ENCODE measurements around the gene CERS6.

Gene CERS6

GRCh38 chr2:168732100-168732499 is 276.0 kb downstream of the CERS6 start:
- Mint-ChIP-seq H3K27me3 (no peaks in the 10 kb centered on the region), H3K4me1 (ENCODE audit: low read depth in 2 of 2) (peaks cover 0 to 6% of the 10 kb centered on the region in 2 donors), H3K36me3 (ENCODE audit: insufficient read depth) (no peaks in the 10 kb centered on the region), H3K4me3 (no peak overlapping the region), H3K27ac (no peak overlapping the region), H3K9me3 (no peaks in the 10 kb centered on the region)
- DNase-seq (no peak), ATAC-seq (replicated peaks) (no peak)

DNA sequence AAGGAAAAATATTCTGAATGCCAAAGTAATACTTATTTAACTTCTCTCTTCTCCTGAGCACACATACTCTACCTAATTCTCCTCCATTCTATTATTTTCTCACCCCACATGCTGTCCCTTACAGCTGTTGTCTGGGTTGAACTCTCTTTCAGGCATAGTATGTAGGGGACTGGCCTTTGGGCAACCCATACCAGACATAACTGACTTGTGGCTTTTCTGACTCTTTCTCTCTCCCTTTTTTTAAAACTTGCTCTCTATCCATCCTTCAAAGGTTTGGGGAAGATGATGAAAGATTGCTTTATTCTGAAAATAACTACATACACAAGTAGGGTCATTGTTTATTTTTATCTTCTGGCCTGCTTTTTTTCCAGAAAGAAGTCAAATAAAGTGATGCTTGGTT is 276.4 kb downstream of the CERS6 start:
- Mint-ChIP-seq H3K27ac (no peak overlapping the region), H3K4me3 (no peak overlapping the region), H3K36me3 (ENCODE audit: insufficient read depth) (no peaks in the 10 kb centered on the region), H3K27me3 (no peaks in the 10 kb centered on the region), H3K4me1 (ENCODE audit: low read depth in 2 of 2) (peaks cover 2 to 7% of the 10 kb centered on the region in 2 donors), H3K9me3 (no peaks in the 10 kb centered on the region)
- no peak for ATAC-seq (replicated peaks)
- no peak for DNase-seq

- Mint-ChIP-seq H3K27ac (no peak overlapping the region), H3K4me3 (no peak overlapping the region)
- no peak for ATAC-seq (replicated peaks)
Measured at GRCh38 chr2:168734199-168734760, 278.2 kb downstream of the CERS6 start.

DNA sequence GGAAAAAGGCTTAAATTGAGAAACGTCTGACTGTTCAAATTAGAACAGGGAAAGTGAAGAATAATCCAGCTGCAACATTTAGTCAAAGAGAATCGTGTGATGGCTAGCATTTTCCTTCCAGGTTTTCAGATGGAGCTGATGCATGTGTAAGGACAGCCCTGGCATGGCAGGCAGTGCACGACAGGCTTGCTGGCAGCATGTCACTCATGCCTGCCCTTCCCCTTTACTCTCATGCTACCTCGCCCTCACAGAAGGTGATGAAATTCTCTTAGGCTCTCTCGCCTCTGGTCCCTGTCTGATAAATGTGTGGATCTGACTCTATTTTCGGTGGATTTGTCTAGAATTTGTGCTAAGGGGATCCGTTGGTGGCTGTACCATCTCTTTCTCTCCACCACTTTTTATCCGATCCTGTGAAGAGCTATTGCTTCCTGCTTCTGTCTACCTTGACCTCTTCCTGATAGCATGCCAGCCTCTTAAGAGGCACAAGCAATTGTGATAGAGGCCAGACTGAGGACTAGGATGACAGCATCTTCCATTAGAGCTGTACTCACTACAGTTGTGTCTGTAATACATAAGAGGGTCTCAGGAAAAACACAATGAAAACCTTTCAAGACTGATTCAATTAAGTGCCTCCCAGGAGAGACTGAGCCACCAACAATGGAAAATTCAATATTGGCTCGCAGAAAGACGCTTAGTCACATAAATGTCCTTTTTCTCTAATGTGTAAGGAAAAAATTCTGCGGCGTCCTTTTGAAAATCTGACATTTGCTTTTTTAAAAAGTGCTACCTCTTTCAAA is 280.8 kb downstream of the CERS6 start:
- peaks cover 14 to 16% of the 10 kb centered on the region in 2 donors for H3K4me1 Mint-ChIP-seq (ENCODE audit: low read depth in 2 of 2)

More at GRCh38 chr2:168734199-168734760, 278.2 kb downstream of the CERS6 start:
- no peaks in the 10 kb centered on the region for H3K9me3 Mint-ChIP-seq
- no peaks in the 10 kb centered on the region for H3K27me3 Mint-ChIP-seq
- H3K36me3 Mint-ChIP-seq (ENCODE audit: insufficient read depth) = no peaks in the 10 kb centered on the region
- no peak for DNase-seq
- H3K4me1 Mint-ChIP-seq (ENCODE audit: low read depth in 2 of 2) = peaks cover 14 to 16% of the 10 kb centered on the region in 2 donors

DNA sequence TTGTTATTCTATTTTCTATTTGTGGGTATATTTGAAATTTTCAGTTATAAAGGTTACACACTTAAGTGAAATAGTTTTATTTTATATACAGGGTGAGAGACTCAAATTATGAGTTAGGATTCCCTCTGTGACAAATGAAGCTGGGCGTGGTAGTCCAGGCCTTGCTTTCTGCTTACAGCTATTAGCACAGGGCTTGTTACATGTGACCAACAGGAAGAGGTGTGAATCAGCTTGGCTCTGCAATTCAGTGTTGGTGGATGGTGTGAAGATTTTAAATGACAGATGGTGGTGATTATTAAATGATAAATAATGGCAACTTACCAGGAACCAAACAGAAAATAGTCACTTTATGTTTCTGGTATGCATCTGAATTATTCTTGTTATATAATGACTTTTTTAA is 282.0 kb downstream of the CERS6 start:
- DNase-seq = peak in 2 of 3 experiments; percentile 6 to 10
- no peaks in the 10 kb centered on the region for H3K9me3 Mint-ChIP-seq
- peak overlapping the region; percentile 33 to 57 for H3K27ac Mint-ChIP-seq
- H3K27me3 Mint-ChIP-seq = no peaks in the 10 kb centered on the region
- peak; percentile 97 for ATAC-seq (replicated peaks)
- H3K4me1 Mint-ChIP-seq (ENCODE audit: low read depth in 2 of 2) = peaks cover 14 to 16% of the 10 kb centered on the region in 2 donors
- no peaks in the 10 kb centered on the region for H3K36me3 Mint-ChIP-seq (ENCODE audit: insufficient read depth)
- peak overlapping the region in 1 of 2 donors; percentile 17 for H3K4me3 Mint-ChIP-seq

More for the DNA sequence above, 280.8 kb downstream of the CERS6 start:
- Mint-ChIP-seq H3K36me3 (ENCODE audit: insufficient read depth) (no peaks in the 10 kb centered on the region), H3K4me3 (no peak overlapping the region), H3K27ac (no peak overlapping the region), H3K27me3 (no peaks in the 10 kb centered on the region), H3K9me3 (no peaks in the 10 kb centered on the region)
- ATAC-seq (replicated peaks) (no peak), DNase-seq (no peak)

DNA sequence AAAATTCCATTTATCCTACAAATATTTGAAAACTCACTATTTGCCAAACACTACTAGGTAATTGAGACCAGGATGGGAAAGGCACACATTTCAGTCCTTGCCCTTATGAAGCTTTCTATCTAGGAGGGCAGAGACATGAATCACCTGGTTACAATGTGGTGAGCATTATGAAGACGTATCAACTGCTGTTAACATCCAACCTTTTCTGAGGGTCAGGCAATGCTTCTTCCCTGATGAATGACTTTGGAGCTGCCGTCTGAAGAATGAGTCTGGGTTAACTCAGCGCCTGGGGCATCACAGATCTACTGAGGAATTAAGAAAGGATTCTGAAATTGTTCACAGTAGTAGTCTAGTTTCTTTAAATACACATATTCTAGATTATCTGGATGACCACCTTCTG is 284.3 kb downstream of the CERS6 start:
- DNase-seq = no peak
- Mint-ChIP-seq H3K27ac (no peak overlapping the region), H3K27me3 (no peaks in the 10 kb centered on the region), H3K4me3 (no peak overlapping the region), H3K4me1 (ENCODE audit: low read depth in 2 of 2) (peaks cover 14 to 16% of the 10 kb centered on the region in 2 donors), H3K36me3 (ENCODE audit: insufficient read depth) (no peaks in the 10 kb centered on the region), H3K9me3 (no peaks in the 10 kb centered on the region)
- ATAC-seq (replicated peaks) = no peak

GRCh38 chr2:168740788-168741187 is 284.7 kb downstream of the CERS6 start:
- Mint-ChIP-seq H3K4me1 (ENCODE audit: low read depth in 2 of 2) (peaks cover 14 to 16% of the 10 kb centered on the region in 2 donors), H3K27ac (no peak overlapping the region), H3K4me3 (no peak overlapping the region), H3K9me3 (no peaks in the 10 kb centered on the region), H3K27me3 (no peaks in the 10 kb centered on the region), H3K36me3 (ENCODE audit: insufficient read depth) (no peaks in the 10 kb centered on the region)
- ATAC-seq (replicated peaks) (no peak), DNase-seq (no peak)

GRCh38 chr2:168742258-168742932 is 286.3 kb downstream of the CERS6 start:
- no peak for ATAC-seq (replicated peaks)
- DNase-seq = no peak
- Mint-ChIP-seq H3K9me3 (no peaks in the 10 kb centered on the region), H3K4me1 (ENCODE audit: low read depth in 2 of 2) (peaks cover 11 to 13% of the 10 kb centered on the region in 2 donors), H3K27ac (no peak overlapping the region), H3K4me3 (no peak overlapping the region), H3K27me3 (no peaks in the 10 kb centered on the region), H3K36me3 (ENCODE audit: insufficient read depth) (no peaks in the 10 kb centered on the region)

DNA sequence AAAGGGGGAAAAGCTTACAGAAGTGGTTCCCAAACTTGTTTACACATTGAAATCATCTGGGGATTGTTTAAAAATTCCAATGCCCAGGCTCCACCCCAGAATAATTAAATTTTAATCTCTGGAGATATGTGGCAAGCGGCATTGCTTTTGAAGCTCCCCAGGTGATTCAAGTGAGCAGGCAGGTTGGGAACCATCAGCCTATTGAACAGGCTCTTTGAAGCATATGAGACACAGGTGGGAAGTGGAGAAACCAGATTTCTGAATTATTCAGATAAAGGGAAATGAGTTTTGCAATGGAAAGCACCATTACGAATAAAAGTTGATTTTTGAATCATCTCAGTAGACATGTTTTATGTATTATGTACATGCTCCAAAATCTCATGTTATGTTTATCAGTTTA is 288.8 kb downstream of the CERS6 start:
- Mint-ChIP-seq H3K4me1 (ENCODE audit: low read depth in 2 of 2) (peaks cover 0 to 15% of the 10 kb centered on the region in 2 donors), H3K27me3 (no peaks in the 10 kb centered on the region), H3K9me3 (no peaks in the 10 kb centered on the region), H3K36me3 (ENCODE audit: insufficient read depth) (no peaks in the 10 kb centered on the region), H3K27ac (no peak overlapping the region), H3K4me3 (no peak overlapping the region)
- ATAC-seq (replicated peaks) (no peak), DNase-seq (no peak)

DNA sequence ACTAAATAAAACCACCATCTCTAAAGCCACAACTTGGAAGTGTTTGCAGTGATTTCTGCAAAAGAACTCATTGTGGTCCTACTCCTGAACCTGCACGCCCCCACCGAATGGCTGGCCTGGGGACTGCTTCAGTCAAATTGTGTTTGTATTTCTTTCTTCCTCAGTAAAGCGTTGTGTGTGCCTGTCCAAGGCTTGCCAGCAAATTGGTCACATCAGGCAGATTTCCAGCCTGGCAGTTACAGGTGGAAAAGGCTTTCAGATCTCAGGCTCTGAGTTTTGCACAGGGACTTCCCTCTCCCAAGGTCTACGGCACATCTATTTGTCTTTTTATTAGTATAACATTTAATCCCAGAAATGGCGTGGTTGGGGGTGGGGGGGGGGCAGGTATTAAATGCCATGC is 292.4 kb downstream of the CERS6 start:
- no peak overlapping the region for H3K27ac Mint-ChIP-seq
- H3K9me3 Mint-ChIP-seq = no peaks in the 10 kb centered on the region
- H3K4me1 Mint-ChIP-seq (ENCODE audit: low read depth in 2 of 2) = peaks cover 21 to 36% of the 10 kb centered on the region in 2 donors

DNA sequence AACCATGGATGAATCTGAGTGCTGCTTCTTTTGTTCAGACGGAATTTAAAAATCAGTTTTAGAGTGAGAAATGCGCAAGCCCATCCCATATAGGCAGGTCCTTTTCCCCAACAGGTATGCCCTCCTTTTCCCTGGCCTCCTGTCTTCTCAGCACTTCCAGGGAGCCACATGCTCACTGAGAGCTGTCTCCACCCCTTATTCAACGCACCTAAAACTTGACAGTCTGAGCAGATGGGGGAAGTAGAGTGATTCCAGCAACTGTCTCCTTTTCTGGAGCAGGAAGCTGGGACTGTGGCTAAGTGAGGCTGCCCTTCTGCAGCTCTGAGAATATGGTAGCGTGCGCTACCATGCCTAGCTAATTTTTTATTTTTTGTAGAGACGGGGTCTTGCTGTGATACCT is 293.2 kb downstream of the CERS6 start:
- H3K27ac Mint-ChIP-seq = peak overlapping the region in 1 of 2 donors; percentile 70
- DNase-seq (no peak), ATAC-seq (replicated peaks) (no peak)
- peaks cover 25 to 41% of the 10 kb centered on the region in 2 donors for H3K4me1 Mint-ChIP-seq (ENCODE audit: low read depth in 2 of 2)
- no peaks in the 10 kb centered on the region for H3K9me3 Mint-ChIP-seq
- H3K27me3 Mint-ChIP-seq = no peaks in the 10 kb centered on the region
- H3K36me3 Mint-ChIP-seq (ENCODE audit: insufficient read depth) = peaks cover 3% of the 10 kb centered on the region
- peak overlapping the region in 1 of 2 donors; percentile 33 for H3K4me3 Mint-ChIP-seq

More for the DNA sequence above, 292.4 kb downstream of the CERS6 start:
- H3K36me3 Mint-ChIP-seq (ENCODE audit: insufficient read depth) = no peaks in the 10 kb centered on the region
- ATAC-seq (replicated peaks) (no peak), DNase-seq (no peak)
- H3K27me3 Mint-ChIP-seq = no peaks in the 10 kb centered on the region
- H3K4me3 Mint-ChIP-seq = no peak overlapping the region

DNA sequence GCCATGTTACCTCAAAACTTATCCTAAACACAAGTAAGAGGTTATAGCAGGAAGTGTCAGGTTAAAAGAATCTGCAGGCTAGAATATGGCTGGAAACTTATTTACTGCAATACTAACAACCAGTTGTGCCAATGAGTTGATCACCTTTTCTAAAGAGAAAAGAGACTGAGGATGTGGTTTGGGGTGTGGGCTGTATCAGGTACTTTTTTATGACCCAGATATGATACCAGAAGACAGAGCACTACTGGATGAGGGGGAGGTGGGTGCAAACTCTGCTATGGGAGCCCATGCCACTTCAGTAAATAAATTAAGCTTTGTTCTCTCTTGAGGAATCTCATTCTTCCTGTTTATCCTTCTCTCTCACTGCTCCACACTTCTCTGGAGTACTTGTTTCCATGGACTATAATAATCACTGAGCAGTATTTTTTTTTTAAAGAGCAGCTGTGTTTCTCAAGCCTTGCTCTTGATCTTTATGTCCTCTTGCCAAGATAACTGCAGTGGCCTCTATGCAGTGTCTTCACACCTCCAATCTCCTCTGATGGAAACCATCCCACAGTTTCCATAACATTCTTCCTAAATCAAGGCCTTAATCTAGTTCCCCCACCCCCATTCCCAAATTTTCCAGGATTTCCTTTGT is 295.1 kb downstream of the CERS6 start:
- Mint-ChIP-seq H3K27ac (peak overlapping the region; percentile 80 to 87), H3K36me3 (ENCODE audit: insufficient read depth) (peaks cover 3% of the 10 kb centered on the region), H3K4me1 (ENCODE audit: low read depth in 2 of 2) (peaks cover 25 to 48% of the 10 kb centered on the region in 2 donors), H3K9me3 (no peaks in the 10 kb centered on the region), H3K4me3 (peak overlapping the region; percentile 20 to 45), H3K27me3 (no peaks in the 10 kb centered on the region)
- peak; percentile 98 for ATAC-seq (replicated peaks)
- peak; percentile 23 to 31 (median 27) for DNase-seq

- Mint-ChIP-seq H3K36me3 (ENCODE audit: insufficient read depth) (peaks cover 3% of the 10 kb centered on the region), H3K4me1 (ENCODE audit: low read depth in 2 of 2) (peaks cover 36 to 59% of the 10 kb centered on the region in 2 donors), H3K27ac (peak overlapping the region; percentile 18 to 80), H3K27me3 (no peaks in the 10 kb centered on the region), H3K9me3 (no peaks in the 10 kb centered on the region), H3K4me3 (no peak overlapping the region)
- DNase-seq (no peak), ATAC-seq (replicated peaks) (no peak)
Measured at GRCh38 chr2:168752361-168752760, 296.3 kb downstream of the CERS6 start.
